Body of pancreas (tissue), 4 donors: Measurements from ENCODE around the gene MRPS5.

Experiments used
- POLR2A ChIP-seq, 3 donors: fragments of 450-650 bp; IDR thresholded peaks; one replicate each; pipeline ENCODE4 v1.6.1; 2016; ENCODE audit warnings: antibody characterized with exemption in 3 of 3, mild to moderate bottlenecking in 2 of 3
- TF ChIP-seq, protein P1 (sequence below), 7 experiments: fragments of 450-650 bp in 4 of 7; fragments of 200-600 bp in 3 of 7; sonication (generic) in 3 of 7; IDR thresholded peaks; one replicate each; pipeline ENCODE4 v1.5.1; 2016 to 2019; ENCODE audit warnings: antibody characterized with exemption in 7 of 7

GRCh38 chr2:95041824-95042442 lies 79.7 kb downstream of the MRPS5 start:
- no peak for TF ChIP-seq POLR2A (IDR thresholded peaks at IDR 0.05)
- TF ChIP-seq, protein P1, sequence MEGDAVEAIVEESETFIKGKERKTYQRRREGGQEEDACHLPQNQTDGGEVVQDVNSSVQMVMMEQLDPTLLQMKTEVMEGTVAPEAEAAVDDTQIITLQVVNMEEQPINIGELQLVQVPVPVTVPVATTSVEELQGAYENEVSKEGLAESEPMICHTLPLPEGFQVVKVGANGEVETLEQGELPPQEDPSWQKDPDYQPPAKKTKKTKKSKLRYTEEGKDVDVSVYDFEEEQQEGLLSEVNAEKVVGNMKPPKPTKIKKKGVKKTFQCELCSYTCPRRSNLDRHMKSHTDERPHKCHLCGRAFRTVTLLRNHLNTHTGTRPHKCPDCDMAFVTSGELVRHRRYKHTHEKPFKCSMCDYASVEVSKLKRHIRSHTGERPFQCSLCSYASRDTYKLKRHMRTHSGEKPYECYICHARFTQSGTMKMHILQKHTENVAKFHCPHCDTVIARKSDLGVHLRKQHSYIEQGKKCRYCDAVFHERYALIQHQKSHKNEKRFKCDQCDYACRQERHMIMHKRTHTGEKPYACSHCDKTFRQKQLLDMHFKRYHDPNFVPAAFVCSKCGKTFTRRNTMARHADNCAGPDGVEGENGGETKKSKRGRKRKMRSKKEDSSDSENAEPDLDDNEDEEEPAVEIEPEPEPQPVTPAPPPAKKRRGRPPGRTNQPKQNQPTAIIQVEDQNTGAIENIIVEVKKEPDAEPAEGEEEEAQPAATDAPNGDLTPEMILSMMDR (IDR thresholded peaks at IDR 0.05): no peak
